Measurements from ENCODE around the gene STK4.

STK4 gene

GRCh38 chr20:44955270-44955669 lies 11.0 kb upstream of the STK4 start:
- no peak for DNase-seq

- DNase-seq = no peak
These were observed 9.9 kb upstream of the STK4 start for GRCh38 chr20:44956410-44956809.

GRCh38 chr20:44958276-44958675 lies 8.0 kb upstream of the STK4 start:
- no peak for DNase-seq

- DNase-seq = peak; percentile 35
These were observed 7.2 kb upstream of the STK4 start for GRCh38 chr20:44959082-44959637.

GRCh38 chr20:44959638-44960102 lies 6.6 kb upstream of the STK4 start:
- DNase-seq = peak; percentile 63

- peak; percentile 96 for DNase-seq
These were observed 6.0 kb upstream of the STK4 start, which contains the start of gene TOMM34 for GRCh38 chr20:44960103-44960852. Gene TOMM34 (minus strand): TSS chr20:44960397. CDS start chr20:44960333, 64 bp downstream.

GRCh38 chr20:44961011-44961869 lies 5.1 kb upstream of the STK4 start:
- peak; percentile 54 for DNase-seq

- peak; percentile 24 for DNase-seq
These were observed 4.4 kb upstream of the STK4 start for GRCh38 chr20:44961870-44962267.

GRCh38 chr20:44962483-44962882 lies 3.8 kb upstream of the STK4 start:
- no peak for DNase-seq

GRCh38 chr20:44963325-44964215 lies 2.7 kb upstream of the STK4 start:
- DNase-seq = peak; percentile 32

GRCh38 chr20:44965651-44966029 lies 672 bp upstream of the STK4 start:
- no peak for DNase-seq

- peak; percentile 58 for DNase-seq
These were observed 995 bp downstream of the STK4 start for GRCh38 chr20:44967207-44967807.

- DNase-seq = peak; percentile 31
These were observed 3.1 kb downstream of the STK4 start for GRCh38 chr20:44969300-44969894.

GRCh38 chr20:44970243-44970757 lies 4.0 kb downstream of the STK4 start:
- peak; percentile 79 for DNase-seq

- no peak for DNase-seq
These were observed 6.7 kb downstream of the STK4 start for GRCh38 chr20:44973053-44973452.

GRCh38 chr20:44976698-44977097 lies 10.4 kb downstream of the STK4 start:
- DNase-seq = no peak

GRCh38 chr20:44979090-44979621 lies 12.8 kb downstream of the STK4 start:
- DNase-seq = peak; percentile 95

GRCh38 chr20:44981736-44982406 lies 15.6 kb downstream of the STK4 start:
- DNase-seq = no peak

- no peak for DNase-seq
These were observed 16.9 kb downstream of the STK4 start for GRCh38 chr20:44983093-44983674.

- DNase-seq = no peak
These were observed 22.4 kb downstream of the STK4 start for GRCh38 chr20:44988631-44989171.

All from OCI-M1 (cell line).